ENCODE measurements around the gene KIF7.
A peak's percentile ranks its signal among the peaks of the same experiment; 100 is the strongest.

KIF7 gene

DNA sequence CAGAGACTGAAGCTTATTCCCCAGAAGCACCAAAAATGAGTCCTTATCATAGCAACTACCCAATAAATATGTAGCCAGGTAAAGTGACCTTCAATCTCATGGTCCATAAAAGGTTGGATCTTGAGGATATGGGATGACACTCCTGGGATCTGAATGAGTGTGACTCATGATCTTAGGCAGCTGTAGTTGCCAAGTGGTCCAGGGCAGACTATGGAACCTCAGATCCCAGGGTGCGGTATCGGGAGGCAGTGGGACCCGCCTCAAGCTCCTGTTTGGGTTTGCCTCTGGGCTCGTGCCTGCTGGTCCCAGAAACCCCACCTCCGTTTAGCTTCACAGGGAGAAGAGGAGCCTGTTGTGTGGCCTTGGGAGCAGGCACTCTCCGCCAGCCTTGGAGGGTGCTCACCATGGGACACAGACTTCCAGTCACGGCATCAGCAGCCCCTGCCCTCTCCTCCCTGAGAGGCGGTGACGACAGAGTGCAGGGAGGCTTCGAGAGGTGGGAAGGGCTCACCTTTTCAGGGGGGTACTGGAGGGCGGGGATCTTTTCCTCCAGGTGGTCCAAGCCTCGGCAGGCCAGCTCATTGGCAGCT, 15.8 kb upstream of the KIF7 start:
- no peak for DNase-seq

- no peak for DNase-seq
Measured at GRCh38 chr15:89669941-89670340, 14.7 kb upstream of the KIF7 start.

DNA sequence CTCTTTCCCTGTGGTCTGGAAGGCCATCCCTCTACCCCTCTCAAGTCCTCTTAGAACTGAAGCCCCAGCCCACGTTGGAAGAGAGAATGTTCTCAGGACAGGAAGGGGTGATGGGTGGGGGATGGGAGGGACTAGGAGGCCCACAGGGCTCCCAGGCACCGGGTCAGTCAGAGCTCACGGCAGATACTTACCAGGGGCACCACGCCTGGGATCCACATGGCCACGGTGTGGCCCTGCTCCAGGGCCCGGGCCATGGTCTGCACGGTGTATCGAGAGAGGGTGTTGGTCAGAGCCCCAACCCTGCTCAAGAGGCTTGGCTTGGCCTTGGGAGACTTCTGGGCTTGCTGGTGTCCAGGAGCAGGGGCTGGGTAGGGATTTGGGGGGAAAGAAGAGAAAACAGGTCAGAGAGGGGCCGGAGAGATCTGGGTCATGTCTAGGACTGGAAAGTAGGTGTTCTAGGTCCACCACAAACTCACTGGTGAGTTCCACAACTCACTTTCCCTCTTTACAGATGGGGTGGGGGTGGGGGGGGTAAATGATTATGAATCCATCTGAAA, 14.1 kb upstream of the KIF7 start:
- no peak for DNase-seq

- DNase-seq: no peak
Measured at GRCh38 chr15:89668171-89668570, 12.9 kb upstream of the KIF7 start.

DNA sequence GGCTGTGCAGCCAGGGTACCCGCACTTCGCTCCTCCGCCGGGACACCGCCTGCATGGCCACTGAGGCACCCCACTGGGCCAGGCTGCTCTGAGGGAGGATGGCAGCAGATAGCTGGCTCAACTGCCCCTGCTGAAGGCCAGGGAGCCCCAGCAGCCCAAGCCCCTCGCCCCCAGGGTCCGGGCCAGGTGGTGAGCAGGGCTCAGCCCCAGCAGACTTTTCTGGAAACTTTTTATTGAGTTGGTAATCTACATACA, 12.4 kb upstream of the KIF7 start:
- DNase-seq: no peak

DNA sequence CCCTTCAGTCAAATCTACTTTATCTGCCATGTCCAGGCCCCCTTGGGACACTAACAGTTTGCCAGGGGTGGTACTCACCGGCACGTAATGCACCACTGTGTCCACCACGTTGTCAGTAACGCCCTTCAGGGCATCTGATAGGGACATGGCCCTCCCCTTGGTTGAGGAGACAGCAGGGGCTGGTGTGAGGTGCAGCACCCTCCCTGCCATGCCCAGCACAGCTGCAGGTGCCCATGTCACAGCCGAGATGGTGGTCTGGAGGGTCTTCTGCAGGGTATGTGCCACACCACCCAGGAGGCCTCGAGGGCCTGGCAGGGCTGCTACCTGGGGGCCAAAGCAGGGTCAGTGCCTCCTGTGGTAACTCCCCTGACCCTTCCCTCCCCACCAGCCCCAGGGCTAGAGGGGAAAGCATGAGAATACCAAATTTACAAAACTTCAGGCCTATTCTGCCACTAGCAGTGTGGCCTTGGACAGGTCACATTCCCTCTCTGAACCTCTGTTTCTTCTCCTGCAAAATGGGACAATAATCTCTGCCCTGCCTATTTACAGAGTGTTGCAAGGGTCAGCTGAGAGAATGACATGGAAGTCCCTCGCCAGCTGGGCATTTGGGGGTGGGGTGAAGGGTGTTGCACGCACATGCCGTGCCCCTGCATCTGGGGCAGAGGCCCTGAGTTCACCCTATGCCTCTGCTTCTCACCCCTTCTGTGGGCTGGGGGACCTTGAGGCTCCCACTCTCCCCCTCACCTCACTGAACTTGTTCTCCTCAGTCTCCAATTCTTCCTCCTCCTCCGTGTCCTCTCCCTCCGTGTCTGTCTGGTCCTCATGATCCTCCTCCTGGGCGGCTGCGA, 11.8 kb upstream of the KIF7 start:
- no peak for DNase-seq

DNA sequence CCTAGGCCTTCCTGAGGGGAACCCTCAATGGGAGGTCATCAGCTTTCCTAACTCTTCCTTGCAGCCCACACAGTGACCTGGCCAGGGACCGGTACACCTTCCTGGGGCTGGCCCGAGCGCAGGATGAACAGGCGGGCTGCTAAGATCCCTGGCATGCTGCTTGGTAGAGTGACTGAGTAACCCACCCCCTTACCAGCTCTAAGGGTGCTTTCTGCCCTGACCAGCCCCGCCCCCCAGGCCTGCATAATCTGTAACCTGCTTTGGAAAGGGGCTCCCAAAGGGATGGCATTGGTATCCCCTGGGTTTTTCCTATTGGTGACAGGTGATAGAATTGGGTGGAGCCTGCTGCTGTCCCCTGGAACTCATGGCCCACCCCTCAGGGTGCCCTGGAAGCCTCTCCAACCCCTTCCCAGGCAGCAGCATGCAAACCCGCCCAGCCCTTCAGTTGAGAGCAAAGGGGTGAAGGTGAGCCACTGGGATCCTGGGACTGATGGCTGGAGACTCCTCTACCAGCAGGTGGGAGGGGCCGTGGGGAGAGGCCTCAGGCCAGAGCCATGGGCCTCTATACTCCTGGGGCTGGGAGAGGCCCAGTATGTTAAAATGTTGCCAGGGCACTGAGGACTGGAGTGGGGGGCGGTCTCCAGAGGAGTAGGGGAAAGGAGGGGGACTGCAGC, 11.1 kb upstream of the KIF7 start:
- DNase-seq: no peak

DNA sequence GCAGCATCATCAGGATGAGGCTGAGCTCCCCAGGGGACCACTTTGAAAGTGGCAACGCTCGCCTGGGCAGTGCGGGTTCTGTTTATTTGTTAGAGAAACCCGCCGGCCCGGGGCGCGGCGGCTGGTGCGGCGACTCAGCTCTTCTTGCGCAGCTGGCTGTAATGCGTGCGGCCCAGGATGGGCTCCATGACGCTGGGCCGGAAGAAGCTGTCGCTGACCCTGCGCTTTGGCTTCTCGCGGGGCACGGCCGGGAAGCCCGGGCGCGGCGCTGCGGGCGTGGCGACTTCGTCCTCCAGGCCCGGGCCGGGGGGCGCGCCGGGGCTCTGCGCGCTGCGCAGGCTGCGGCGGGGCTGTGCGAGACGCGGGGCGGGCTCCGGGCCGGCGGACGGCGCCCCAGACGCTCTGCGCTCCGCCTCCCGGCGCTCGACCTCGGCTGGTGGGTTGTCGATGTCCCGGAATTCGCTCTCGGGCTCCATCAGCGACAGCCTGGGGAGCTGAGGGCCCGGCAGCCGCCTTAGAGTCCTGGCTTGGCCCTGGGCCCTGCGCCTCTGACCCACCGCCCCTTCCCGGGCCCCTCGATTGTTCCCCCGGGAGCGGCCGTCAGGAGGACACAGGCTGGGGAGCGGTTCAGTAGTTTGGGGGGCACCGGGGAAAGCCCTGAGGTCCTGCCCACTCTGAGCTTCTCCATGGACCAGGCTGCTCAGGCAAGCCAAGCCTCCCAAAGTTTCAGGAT, 10.3 kb upstream of the KIF7 start:
- DNase-seq: peak; percentile 66

GRCh38 chr15:89664441-89665350, 9.4 kb upstream of the KIF7 start:
- no peak for DNase-seq

DNA sequence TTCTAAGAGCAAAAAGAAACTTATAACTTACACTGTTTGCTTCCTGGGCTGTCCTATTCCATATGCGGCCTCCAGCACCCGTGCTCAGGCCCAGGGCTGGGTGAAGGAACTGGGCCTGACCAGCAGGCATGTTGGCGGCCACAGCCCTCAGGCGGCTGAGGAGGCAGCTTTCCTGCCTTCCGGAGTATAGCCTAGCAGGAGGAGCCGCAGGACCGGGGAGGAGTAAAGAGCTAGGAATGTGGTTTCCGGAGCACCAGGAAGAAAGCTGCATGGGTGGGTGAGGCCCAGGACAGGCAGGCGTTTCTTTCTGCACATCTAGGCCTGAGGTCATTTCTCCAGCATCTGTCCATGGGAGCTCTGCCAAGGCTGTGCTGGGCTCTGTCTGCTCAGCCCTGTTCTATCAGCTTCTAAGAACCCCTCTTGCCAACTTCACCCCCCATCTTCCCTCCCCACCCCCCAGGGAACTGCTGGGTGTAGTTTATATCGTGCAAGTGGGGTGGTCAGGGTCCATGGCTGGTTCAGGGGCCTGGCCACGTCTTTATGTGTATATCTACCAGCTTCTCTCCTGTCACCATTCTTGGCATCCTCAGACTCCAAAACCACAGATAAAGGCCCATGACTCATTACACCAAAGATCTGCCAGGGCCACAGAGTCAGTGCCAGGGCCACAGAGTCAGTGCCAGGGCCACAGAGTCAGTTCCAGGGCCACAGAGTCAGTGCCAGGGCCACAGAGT, 7.8 kb upstream of the KIF7 start:
- peak; percentile 90 for DNase-seq

DNA sequence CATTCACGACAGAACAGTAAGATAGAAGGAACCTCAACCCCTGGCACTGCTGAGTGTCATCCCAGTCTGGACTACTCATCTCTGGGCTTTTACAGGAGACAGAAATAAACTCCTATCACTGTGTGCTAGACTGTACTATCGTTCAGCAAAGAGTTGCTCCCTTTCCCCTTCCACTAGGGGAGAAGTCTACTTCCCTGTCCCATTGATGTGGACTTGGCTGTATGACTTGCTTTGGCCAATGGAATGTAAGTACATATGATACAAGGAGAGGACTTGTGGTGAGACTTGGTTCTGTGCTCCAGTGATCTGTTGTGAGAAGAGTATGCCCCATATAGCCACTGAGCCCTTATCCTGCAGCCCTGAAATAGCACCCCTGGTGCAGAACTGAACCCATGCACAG, 5.3 kb upstream of the KIF7 start:
- no peak for DNase-seq

DNA sequence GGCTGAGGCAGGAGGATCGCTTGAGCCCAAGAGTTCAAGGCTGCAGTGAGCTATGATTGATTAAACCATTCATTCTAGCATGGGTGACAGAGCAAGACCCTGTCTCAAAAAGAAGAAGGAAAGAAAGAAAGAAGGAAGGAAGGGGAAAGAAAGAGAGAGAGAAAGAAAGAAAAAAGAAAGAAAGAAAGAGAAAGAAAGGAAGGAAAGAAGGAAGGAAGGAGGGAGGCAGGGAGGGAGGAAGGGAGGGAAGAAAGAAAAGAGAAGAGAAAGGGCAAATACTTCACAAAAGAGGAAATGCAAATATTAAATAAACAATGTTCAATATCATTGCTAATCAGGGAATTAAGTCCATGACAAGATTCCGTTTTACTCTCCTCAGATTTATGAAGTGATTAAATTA, 4.0 kb upstream of the KIF7 start:
- DNase-seq: no peak

- DNase-seq: peak; percentile 12
Measured at GRCh38 chr15:89657686-89658200, 2.5 kb upstream of the KIF7 start.

GRCh38 chr15:89656116-89656815, 999 bp upstream of the KIF7 start:
- DNase-seq: peak; percentile 39

GRCh38 chr15:89654301-89654761, 936 bp downstream of the KIF7 start:
- DNase-seq: peak; percentile 51

DNA sequence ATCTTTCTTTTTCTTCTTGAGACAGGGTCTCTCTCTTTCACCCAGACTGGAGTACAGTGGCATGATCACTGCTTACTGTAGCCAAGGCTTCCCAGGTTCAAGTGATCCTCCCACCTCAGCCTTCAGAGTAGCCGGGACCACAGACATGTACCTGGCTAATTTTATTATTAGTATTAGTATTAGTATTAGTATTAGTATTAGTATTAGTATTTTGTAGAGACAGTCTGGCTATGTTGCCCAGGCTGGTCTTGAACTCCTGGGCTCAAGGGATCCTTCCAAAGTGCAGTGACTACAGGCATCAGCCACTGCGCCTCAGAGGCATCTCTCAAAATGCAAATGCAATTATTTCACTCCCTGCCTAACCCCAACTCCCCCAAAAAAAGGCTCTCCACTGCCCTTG, 1.7 kb downstream of the KIF7 start:
- DNase-seq: no peak

GRCh38 chr15:89652666-89653065, 2.6 kb downstream of the KIF7 start:
- no peak for DNase-seq

- no peak for DNase-seq
Measured at GRCh38 chr15:89652131-89652530, 3.1 kb downstream of the KIF7 start.

- DNase-seq: no peak
Measured at GRCh38 chr15:89649716-89650115, 5.6 kb downstream of the KIF7 start.

DNA sequence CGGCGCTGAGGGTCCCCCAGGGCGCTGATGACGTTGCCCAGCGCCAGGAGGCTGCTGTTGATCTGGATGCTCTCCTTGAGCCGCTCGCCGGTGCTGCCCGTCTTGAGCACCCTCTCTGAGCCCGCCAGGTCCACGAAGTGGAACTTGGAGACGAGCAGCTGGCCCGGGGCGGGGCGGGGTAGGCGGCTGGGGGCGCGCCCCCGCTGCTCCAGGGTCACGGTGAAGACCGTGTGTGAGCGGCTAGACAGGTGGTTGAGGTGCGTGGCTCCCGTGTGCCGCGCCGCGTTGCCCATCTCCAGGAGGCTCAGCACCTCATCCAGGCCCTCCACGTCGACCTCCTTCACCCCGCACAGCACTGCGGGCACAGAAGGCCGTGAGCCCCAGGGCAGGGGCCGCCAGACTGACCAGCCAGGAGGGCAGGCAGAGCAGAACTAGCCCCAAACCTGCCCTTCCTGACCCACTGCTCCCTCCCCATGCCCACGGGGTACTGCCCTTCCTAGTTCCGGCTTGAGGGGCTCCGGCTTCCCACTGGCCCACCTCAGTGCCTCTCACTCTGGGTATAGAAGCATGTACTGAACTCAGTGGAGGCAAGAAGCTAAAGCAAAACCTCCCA, 6.1 kb downstream of the KIF7 start:
- DNase-seq: no peak
